ENCODE measurements around the gene BARHL1.

The BARHL1 gene

DNA sequence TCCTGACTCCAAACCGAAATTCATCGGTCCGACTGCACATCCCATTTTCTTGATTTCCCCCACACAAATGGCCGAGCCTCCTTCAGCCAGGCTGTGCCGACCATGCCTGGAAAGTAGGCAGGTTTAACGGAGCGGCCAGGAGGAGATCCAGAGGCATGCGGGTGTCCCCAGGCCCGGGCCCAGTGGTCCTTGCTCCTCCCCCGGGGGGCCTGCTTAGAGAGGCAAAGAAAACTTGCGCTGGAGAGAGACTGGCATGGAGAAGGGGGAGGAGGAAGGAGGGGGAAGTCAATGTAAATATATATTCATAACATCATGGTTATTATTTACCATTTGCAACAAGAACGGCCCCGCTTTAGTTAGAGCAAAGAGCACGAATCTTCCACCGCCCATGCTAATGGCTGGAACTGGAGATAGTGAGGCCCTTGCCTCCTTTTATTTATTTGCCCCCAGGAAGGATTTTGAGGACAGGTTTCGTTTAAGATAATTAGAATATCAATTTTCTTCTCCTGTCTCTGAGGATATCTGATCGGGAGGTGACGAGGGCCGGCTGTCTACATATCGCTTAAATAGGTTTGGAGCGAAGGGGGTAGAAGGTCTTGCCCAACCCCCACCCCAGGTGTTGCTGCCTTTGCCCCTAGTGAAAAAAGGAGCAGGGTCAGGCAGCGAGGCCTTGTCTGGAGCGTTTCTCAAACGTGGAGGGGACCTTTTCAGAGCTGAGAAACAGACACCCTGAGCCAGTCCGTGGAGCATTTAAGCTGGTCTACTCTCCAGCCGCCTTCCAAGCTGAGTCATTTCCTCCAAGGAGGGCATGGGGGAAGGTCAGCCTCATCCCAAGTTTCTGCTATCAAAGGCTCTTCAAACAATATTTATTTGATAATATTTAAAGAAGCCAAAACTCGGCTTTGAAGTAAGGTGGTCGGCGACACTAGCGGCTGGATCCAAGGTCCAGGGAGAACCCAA, 2.5 kb downstream of the BARHL1 start:
- no peaks in the 10 kb centered on the region for H3K9me3 Mint-ChIP-seq
- TF ChIP-seq, protein P1, sequence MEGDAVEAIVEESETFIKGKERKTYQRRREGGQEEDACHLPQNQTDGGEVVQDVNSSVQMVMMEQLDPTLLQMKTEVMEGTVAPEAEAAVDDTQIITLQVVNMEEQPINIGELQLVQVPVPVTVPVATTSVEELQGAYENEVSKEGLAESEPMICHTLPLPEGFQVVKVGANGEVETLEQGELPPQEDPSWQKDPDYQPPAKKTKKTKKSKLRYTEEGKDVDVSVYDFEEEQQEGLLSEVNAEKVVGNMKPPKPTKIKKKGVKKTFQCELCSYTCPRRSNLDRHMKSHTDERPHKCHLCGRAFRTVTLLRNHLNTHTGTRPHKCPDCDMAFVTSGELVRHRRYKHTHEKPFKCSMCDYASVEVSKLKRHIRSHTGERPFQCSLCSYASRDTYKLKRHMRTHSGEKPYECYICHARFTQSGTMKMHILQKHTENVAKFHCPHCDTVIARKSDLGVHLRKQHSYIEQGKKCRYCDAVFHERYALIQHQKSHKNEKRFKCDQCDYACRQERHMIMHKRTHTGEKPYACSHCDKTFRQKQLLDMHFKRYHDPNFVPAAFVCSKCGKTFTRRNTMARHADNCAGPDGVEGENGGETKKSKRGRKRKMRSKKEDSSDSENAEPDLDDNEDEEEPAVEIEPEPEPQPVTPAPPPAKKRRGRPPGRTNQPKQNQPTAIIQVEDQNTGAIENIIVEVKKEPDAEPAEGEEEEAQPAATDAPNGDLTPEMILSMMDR (IDR thresholded peaks at IDR 0.05; ENCODE audit: unreplicated experiment in 3 of 3), result no peak
- no peaks in the 10 kb centered on the region for H3K36me3 Mint-ChIP-seq (ENCODE audit: low read depth)
- no peaks in the 10 kb centered on the region for H3K4me1 Mint-ChIP-seq
- H3K27ac Mint-ChIP-seq, result no peak overlapping the region
- H3K4me3 Mint-ChIP-seq, result no peak overlapping the region
- peaks cover 99% of the 10 kb centered on the region for H3K27me3 Mint-ChIP-seq (ENCODE audit: low read depth)

DNA sequence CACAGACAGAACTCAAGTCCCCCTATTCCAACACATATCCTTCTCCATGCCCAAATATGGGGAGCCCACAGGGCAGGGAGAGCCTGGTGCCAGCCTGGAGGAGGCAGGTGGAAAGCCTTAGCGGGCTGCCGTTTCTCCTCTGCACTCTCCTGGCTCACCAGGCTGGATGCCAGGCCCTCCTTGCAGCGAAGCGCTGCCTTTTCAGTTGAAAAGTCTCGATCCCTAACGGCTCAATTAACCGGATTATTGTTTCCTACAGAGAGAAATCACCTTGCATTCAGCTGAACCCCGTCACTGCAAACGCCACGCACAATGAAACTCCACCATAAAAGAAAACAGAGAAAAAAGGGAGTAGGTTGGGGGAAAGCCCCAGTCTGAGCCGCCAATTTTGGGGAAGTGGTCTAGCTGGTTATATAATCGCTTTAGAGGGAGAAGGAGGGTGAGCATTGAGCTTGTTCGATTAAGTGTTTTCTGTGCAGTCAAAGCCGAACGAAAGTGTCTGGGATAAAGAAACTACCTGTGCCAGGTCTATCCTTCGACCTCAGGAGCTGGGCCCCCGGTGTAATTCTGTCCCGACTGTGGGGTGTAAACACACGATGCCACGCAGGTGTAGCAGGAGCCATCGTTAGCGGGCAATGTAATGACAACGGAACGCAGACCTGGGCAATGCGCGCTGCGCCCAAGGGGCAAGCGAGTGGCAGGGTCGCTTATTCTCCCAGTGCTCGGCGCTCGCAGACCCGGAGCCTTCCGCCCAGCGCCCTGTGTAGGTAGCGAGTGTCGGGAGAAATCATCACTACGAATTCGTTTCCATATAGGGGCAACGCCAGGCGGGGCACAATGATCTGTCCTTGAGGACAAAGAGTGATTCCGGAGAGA, 3.8 kb downstream of the BARHL1 start:
- Mint-ChIP-seq H3K4me3 (no peak overlapping the region), H3K36me3 (ENCODE audit: low read depth) (no peaks in the 10 kb centered on the region), H3K27ac (no peak overlapping the region), H3K9me3 (no peaks in the 10 kb centered on the region), H3K4me1 (peaks cover 2% of the 10 kb centered on the region), H3K27me3 (ENCODE audit: low read depth) (peaks cover 97% of the 10 kb centered on the region)
- TF ChIP-seq, protein P1 (IDR thresholded peaks at IDR 0.05; ENCODE audit: unreplicated experiment in 3 of 3), result no peak

DNA sequence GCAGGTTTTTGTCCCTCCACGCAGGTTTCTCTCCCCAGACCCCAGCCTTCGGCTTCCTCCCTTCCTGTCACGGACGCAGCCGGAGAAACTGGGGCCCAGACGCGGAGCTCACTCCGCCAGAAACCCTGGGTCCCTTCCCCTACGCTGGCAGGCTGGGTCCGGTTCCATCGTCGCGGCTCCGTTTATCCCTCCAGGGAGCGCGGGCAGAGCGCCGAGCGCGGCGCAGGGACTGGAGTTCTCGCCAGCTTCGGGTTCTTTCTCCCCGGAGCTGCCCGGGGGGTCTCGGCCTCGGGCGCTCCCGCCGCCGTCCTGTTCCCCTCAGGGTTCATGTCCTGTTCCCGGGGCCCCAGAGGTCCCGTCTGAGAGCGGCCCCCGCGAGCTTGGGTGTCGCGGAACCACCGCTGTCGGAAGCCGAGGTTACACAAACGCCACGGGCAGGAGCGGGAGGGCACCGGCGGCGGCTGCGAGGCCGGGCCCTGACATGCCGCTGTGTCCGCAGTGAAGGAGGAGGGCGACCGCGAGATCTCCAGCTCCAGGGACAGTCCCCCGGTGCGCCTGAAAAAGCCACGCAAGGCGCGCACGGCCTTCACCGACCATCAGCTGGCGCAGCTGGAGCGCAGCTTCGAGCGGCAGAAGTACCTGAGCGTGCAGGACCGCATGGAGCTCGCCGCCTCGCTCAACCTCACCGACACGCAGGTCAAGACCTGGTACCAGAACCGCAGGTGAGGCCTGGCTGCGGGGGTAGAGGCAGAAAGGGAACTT, 4.6 kb downstream of the BARHL1 start:
- Mint-ChIP-seq H3K36me3 (ENCODE audit: low read depth) (no peaks in the 10 kb centered on the region), H3K27ac (no peak overlapping the region), H3K9me3 (no peaks in the 10 kb centered on the region)

DNA sequence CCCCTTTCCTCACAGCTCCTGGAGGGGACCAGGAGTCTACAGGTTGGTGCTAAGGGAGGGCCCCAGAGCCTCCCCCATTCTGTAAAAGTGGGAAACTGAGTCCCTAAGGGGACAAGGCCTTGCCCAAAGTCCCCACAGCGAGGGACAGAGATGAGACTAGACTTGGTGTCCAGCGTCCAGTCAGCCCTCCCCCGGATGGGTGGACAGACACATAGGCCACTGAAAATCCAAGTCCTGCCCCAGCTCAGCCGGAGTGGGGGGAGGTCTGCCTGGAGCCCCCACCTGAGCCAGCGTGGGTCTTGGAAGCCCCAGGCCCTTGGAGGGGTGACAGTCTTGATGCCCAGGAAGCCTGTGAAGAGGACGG, 5.2 kb downstream of the BARHL1 start:
- Mint-ChIP-seq H3K27ac (no peak overlapping the region), H3K4me3 (no peak overlapping the region), H3K4me1 (peaks cover 5% of the 10 kb centered on the region), H3K9me3 (no peaks in the 10 kb centered on the region), H3K27me3 (ENCODE audit: low read depth) (peaks cover 97% of the 10 kb centered on the region), H3K36me3 (ENCODE audit: low read depth) (peaks cover 2% of the 10 kb centered on the region)
- TF ChIP-seq, protein P1 (IDR thresholded peaks at IDR 0.05; ENCODE audit: unreplicated experiment in 3 of 3), result no peak

More for the DNA sequence above, 4.6 kb downstream of the BARHL1 start:
- peaks cover 97% of the 10 kb centered on the region for H3K27me3 Mint-ChIP-seq (ENCODE audit: low read depth)
- peaks cover 5% of the 10 kb centered on the region for H3K4me1 Mint-ChIP-seq
- TF ChIP-seq, protein P1 (IDR thresholded peaks at IDR 0.05; ENCODE audit: unreplicated experiment in 3 of 3), result no peak
- H3K4me3 Mint-ChIP-seq, result no peak overlapping the region

DNA sequence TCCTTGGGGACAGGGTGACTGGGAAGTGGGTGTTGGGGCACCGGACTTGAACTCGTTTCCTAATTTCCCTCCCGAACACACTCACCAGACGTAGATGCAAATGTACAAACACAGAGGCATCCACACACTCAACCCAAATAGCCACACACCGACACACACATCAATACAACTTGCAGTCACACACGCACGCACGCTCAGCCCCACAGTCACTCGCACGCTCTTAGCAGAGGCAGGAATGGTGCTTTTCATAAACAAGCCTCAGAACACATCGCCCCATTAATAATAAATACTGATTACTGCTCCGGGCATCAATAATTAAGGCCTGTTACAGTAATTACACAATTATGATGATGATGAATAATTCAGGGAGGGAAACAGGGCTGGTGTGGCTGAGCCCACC, 5.7 kb downstream of the BARHL1 start:
- peaks cover 4% of the 10 kb centered on the region for H3K36me3 Mint-ChIP-seq (ENCODE audit: low read depth)
- peaks cover 5% of the 10 kb centered on the region for H3K4me1 Mint-ChIP-seq
- peak overlapping the region in 1 of 3 experiments; percentile 19 for H3K4me3 Mint-ChIP-seq
- H3K9me3 Mint-ChIP-seq, result no peaks in the 10 kb centered on the region
- no peak overlapping the region for H3K27ac Mint-ChIP-seq
- peaks cover 97% of the 10 kb centered on the region for H3K27me3 Mint-ChIP-seq (ENCODE audit: low read depth)
- TF ChIP-seq, protein P1 (IDR thresholded peaks at IDR 0.05; ENCODE audit: unreplicated experiment in 3 of 3), result no peak
